KMS-11 (cell line): Measurements from ENCODE around the gene B4GALT1.

Experiments
- H2AFZ ChIP-seq: fragments of 200-600 bp; sonication (generic); 2 replicates; pipeline ENCODE4 v1.6.1; 2016; ENCODE audit warnings: antibody characterized with exemption, mixed run types, low read depth
- H3K27ac ChIP-seq: fragments of 200-600 bp; sonication (generic); 2 replicates; pipeline ENCODE4 v1.6.1; 2016; ENCODE audit warnings: mild to moderate bottlenecking, mixed run types
- H3K27me3 ChIP-seq: fragments of 200-600 bp; sonication (generic); 2 replicates; pipeline ENCODE4 v1.6.1; 2017; ENCODE audit warnings: mild to moderate bottlenecking, low read depth, mixed run types, moderate library complexity; ENCODE audit not compliant: insufficient read depth
- H3K36me3 ChIP-seq: fragments of 200-600 bp; sonication (generic); 2 replicates; pipeline ENCODE4 v1.6.1; 2017; ENCODE audit warnings: mild to moderate bottlenecking, mixed run types; ENCODE audit not compliant: insufficient read depth
- H3K4me1 ChIP-seq: fragments of 200-600 bp; sonication (generic); 2 replicates; pipeline ENCODE4 v1.6.1; 2016; ENCODE audit warnings: mild to moderate bottlenecking, low read depth, mixed run types; ENCODE audit not compliant: poor library complexity, severe bottlenecking
- H3K4me2 ChIP-seq: fragments of 200-600 bp; sonication (generic); 2 replicates; pipeline ENCODE4 v1.7.0; 2016; ENCODE audit warnings: mild to moderate bottlenecking, mixed run types
- H3K4me3 ChIP-seq: fragments of 200-600 bp; sonication (generic); IDR thresholded peaks from 2 replicates; pipeline ENCODE4 v1.6.1; 2017; ENCODE audit warnings: low read depth, low read length, mixed read lengths; ENCODE audit not compliant: insufficient read depth
- H3K79me2 ChIP-seq: fragments of 200-600 bp; sonication (generic); 2 replicates; pipeline ENCODE4 v1.6.1; 2016; ENCODE audit warnings: low read depth, mixed run types; ENCODE audit not compliant: insufficient read depth
- H3K9ac ChIP-seq: fragments of 200-600 bp; sonication (generic); 2 replicates; pipeline ENCODE4 v1.6.1; 2016; ENCODE audit warnings: mild to moderate bottlenecking, mixed run types
- H4K20me1 ChIP-seq: fragments of 200-600 bp; sonication (generic); 2 replicates; pipeline ENCODE4 v1.6.1; 2016; ENCODE audit warnings: mild to moderate bottlenecking, mixed run types; ENCODE audit not compliant: insufficient read depth
- TF ChIP-seq, protein P1 (sequence below): fragments of 200-600 bp; sonication (generic); conservative IDR thresholded peaks from 2 replicates; pipeline ENCODE4 v1.6.1; 2017; ENCODE audit warnings: low read depth, mild to moderate bottlenecking, antibody characterized with exemption, low read length, moderate library complexity, mixed read lengths

B4GALT1 gene

DNA sequence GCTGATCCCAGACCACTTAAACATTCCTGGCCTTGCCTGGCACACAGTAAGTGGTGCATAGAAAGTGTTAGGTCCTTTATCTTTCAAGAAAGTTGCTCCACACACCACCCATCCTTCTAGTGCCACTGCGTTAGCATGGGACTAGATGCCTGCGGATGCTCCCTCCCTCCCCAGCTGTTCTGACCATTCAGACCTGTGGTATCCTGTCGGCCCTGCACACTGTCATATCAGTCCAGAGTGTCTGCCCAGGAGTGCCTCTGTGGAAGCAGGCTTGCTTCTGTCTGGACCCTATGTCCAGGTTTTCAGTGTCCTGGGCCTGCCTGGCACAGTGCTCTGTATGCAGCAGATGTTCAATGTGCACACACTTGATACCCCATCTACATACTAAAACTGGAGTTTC, 52.4 kb downstream of the B4GALT1 start:
- H4K20me1 ChIP-seq: no peaks in the 10 kb centered on the region
- H3K27me3 ChIP-seq: no peaks in the 10 kb centered on the region
- H3K79me2 ChIP-seq: no peaks in the 10 kb centered on the region
- no peak overlapping the region for H3K4me3 ChIP-seq
- H2AFZ ChIP-seq: no peak overlapping the region
- peaks cover 26% of the 10 kb centered on the region for H3K4me1 ChIP-seq
- no peak overlapping the region for H3K4me2 ChIP-seq
- H3K36me3 ChIP-seq: no peaks in the 10 kb centered on the region
- no peak overlapping the region for H3K9ac ChIP-seq
- no peak overlapping the region for H3K27ac ChIP-seq
- TF ChIP-seq, protein P1, sequence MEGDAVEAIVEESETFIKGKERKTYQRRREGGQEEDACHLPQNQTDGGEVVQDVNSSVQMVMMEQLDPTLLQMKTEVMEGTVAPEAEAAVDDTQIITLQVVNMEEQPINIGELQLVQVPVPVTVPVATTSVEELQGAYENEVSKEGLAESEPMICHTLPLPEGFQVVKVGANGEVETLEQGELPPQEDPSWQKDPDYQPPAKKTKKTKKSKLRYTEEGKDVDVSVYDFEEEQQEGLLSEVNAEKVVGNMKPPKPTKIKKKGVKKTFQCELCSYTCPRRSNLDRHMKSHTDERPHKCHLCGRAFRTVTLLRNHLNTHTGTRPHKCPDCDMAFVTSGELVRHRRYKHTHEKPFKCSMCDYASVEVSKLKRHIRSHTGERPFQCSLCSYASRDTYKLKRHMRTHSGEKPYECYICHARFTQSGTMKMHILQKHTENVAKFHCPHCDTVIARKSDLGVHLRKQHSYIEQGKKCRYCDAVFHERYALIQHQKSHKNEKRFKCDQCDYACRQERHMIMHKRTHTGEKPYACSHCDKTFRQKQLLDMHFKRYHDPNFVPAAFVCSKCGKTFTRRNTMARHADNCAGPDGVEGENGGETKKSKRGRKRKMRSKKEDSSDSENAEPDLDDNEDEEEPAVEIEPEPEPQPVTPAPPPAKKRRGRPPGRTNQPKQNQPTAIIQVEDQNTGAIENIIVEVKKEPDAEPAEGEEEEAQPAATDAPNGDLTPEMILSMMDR: no peak

DNA sequence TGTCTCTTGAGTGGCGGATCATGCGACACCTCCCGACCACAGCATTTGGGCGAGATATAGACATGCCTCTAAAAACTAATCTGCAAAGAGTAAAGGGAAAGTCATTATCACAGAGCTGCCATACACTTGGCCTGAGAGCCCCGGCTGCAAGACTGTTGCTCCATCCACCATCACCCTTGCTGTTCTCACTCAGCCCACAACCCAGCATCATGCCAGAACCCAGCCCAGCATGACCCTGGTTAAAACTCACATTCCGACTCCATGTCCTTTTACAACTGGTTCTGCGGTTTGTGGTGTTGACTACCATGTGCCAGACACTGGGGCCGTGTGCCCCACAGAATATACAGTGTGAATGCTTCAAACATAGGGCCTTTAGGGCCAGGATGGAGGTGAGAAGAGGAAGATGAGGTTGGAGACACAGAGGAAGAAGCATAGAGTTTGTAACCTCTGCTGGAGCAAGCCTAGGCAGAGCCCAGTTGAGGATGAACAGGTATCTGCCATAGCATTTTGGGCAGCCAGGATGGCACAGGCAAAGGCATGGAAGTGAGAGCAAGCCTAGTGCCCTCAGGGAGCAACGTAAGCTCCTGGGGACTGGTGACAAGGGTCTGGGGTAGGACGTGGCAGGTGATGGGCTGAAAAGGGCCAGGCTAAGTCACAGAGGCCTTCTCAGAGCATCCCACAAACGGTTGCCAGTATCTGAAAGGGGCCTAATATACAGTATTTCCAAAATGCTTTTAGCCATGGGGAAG, 53.2 kb downstream of the B4GALT1 start:
- Histone ChIP-seq H3K79me2 (no peaks in the 10 kb centered on the region), H3K4me1 (peaks cover 26% of the 10 kb centered on the region), H3K9ac (no peak overlapping the region), H3K4me2 (no peak overlapping the region), H2AFZ (no peak overlapping the region), H3K36me3 (no peaks in the 10 kb centered on the region), H3K4me3 (no peak overlapping the region), H3K27me3 (no peaks in the 10 kb centered on the region), H3K27ac (no peak overlapping the region), H4K20me1 (no peaks in the 10 kb centered on the region)
- TF ChIP-seq, protein P1: no peak

DNA sequence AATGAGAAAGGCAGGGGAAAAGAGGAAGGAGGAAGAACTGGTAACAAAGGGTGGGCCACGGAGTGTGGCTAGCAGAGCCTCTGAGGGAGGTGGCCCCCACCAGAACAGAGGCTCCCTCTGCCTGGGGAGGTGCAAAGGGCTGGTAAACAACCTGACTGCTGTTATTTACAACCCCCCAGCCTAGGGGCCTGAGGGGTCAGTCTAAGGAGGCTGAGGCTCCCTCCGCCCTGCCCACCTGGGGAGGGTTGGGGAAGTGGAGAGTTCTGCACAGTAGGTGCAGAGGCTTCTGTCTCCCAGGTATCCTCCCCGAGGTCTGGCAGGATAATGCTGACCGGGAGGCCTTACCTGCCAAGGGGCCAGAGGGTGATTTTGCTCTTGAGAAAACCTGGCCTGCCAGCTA, 55.0 kb downstream of the B4GALT1 start:
- H3K4me3 ChIP-seq: no peak overlapping the region
- H3K4me1 ChIP-seq: peaks cover 10% of the 10 kb centered on the region
- no peaks in the 10 kb centered on the region for H3K36me3 ChIP-seq
- no peaks in the 10 kb centered on the region for H3K27me3 ChIP-seq
- no peak overlapping the region for H3K27ac ChIP-seq
- no peaks in the 10 kb centered on the region for H4K20me1 ChIP-seq
- no peak overlapping the region for H3K9ac ChIP-seq
- no peak overlapping the region for H3K4me2 ChIP-seq
- TF ChIP-seq, protein P1: no peak
- no peaks in the 10 kb centered on the region for H3K79me2 ChIP-seq
- no peak overlapping the region for H2AFZ ChIP-seq

DNA sequence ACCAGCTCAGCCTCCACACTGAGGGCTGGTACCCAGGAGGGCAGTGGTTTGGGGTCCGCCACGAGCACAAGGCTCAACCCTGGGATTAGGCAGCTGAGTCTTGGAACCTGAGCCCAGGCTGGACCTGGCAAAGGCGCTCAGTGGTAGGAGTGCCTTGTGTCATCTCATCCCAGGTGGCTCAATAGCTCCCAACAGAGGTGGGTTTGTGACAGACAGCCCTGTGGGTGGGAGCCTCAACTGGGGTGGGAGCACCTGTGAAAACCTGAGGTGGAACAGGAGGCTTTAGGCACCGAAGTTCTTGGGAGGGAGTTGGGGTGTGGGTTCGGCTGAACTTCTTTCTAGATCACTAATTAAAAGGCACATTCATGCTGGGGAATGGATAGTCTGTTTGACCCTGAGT, 55.5 kb downstream of the B4GALT1 start:
- no peak overlapping the region for H3K4me2 ChIP-seq
- H3K9ac ChIP-seq: no peak overlapping the region
- H3K4me1 ChIP-seq: peaks cover 5% of the 10 kb centered on the region
- H2AFZ ChIP-seq: no peak overlapping the region
- H3K79me2 ChIP-seq: no peaks in the 10 kb centered on the region
- H3K36me3 ChIP-seq: no peaks in the 10 kb centered on the region
- no peak overlapping the region for H3K27ac ChIP-seq
- H3K27me3 ChIP-seq: no peaks in the 10 kb centered on the region
- no peaks in the 10 kb centered on the region for H4K20me1 ChIP-seq
- H3K4me3 ChIP-seq: no peak overlapping the region
- TF ChIP-seq, protein P1: no peak
